ENCODE results near the gene RCOR1. TPM values are rescaled to one million over a fixed set of nuclear protein-coding genes. Genes with fewer than 3 reads are reported as not detected.
"Not testable (repeated sequence)": the region's sequence is repeated elsewhere in the genome, so short reads cannot be mapped to it uniquely, and the experiment has no call there.

Gene RCOR1
- polyA plus RNA-seq, 4 donors = 31.6 to 41.5 (median 34.5) TPM

DNA sequence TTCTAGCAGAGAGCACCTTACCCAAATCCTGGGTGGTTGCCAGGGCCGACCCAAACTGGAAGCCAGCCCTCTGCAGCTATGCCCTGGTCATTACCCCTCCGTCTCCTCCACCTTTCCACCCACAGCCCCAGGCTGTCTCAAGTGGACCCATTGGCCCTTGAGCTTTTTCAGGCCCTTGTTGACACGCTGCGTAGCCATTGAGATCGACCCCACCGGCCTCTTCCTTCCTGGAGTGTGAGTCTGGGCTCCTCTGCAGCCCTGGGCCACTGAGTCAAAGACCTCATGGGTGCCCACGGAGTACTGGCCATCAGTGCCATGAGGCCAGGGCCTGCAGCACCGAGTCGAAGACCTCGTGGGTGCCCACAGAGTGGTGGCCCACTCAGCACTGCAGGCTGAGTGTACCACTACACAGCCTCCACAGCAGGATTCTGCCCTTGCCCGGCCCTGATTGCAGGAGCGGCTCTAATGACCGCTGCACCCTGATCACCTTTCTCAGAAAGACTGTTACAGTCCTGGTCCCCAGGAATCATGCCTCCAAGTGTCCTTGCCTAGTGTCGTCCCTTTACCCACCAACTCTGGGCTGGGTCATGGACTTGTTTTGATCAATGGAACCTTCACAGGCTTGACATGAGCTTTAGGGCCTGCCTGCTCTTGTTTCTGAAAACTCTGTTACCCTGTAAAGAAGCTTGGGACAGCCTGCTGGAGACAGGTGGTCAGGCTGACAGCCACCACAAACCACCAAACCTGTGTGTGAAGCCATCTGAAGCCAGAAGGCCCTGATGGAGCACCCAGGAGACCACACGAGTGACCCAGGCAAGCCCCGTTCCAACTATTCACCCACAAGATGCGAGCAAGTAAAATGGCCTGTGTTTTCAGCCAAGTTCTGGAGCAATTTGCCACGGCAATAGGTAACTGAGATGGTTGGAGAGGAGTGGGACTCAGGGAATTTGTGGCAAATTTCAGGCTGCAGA lies 145.2 kb downstream of the RCOR1 start:
- no peak for DNase-seq (ENCODE audit: low read depth in 4 of 4, low spot score in 3 of 4)

DNA sequence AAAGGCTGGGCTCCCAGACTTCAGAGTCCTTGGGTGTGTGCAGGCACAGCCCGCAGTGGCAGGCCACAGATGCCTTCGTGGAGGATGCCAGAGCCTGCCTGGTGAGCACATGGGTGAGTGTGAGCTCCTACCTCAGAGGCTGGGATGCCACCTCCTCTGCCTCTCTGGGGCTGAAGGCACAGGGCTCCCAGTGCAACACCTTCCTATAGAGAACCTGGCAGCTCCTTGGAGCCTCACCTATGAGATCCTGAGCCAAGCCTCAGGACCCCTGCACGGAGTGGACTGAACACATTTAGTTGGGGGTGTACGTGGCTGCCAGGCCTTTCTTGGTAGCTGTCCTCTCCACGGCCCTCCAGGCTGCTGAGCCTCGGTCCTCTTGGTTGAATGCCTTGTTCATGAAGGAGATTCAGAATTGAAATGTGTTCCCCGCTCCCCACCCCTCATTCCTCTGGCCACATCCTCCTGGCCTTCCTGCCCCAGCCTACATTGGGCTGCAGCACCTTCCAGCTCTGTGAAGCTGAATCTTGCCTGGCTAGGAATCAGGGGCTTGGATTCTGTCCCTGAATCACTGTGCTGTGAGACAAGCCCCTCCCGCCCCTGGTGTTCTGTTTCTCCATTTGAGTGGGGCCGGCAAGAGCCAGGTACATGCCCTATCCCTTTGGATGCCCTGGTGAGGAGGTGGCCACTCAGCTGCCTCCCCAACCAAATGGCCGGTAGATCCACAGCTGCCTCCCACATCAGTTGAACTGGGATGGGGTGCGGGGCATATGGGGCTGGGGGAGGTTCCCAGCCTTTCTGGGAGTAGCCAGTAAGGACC lies 146.1 kb downstream of the RCOR1 start:
- DNase-seq (ENCODE audit: low read depth in 4 of 4, low spot score in 3 of 4) = no peak

DNA sequence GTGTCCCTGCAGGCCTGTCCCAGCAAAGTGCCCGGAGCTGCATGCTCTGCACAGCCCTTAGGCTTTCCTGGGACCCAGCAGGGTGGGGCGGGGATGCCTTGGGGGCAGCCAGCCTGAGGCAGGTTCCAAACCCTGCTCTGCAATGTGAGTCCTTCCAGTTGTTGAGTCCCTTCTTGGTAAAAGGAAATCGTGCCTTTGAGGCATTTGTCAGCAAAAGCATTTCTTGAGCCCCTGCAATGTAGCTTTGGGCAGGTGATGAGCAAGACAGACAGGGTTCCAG lies 146.7 kb downstream of the RCOR1 start:
- no peak for DNase-seq (ENCODE audit: low read depth in 4 of 4, low spot score in 3 of 4)

DNA sequence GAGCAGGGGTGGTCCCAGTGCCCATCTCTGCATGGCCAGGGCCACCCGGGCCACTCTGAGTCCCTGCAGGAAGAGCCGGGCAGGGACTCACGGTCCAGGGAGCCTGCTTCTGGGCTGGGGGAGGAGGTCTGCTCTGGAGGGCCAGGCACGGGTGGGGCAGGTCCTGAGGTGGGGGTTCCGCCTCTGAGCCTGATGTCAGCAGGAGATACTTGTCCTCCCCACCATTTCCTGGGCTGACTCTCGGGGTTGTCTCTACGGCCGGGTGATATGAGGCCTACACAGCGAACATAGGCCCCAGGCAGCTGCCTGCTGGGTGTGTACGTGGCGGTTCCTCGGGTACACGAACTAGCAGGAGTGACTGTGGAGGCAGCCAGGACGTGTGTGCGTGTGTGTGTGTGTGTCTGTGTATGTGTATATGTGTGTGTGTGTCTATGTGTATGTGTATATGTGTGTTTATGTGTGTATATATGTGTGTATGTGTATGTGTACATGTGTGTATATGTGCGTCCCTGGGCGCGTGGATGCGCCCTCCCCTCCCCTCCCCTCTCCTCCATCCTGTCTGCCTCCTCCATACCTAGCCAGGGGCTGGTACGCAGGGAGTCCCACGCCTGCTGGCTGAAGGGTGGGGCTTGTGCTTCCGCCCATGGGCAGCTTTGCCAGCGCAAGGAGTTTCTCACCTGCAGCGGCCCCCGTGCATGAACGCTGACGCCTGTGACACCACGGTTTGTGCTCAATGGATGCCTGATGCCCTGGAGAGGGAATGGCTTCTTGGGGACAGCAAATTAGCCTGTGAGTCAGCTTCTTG lies 154.4 kb downstream of the RCOR1 start:
- no peak for DNase-seq (ENCODE audit: low read depth in 4 of 4, low spot score in 3 of 4)

DNA sequence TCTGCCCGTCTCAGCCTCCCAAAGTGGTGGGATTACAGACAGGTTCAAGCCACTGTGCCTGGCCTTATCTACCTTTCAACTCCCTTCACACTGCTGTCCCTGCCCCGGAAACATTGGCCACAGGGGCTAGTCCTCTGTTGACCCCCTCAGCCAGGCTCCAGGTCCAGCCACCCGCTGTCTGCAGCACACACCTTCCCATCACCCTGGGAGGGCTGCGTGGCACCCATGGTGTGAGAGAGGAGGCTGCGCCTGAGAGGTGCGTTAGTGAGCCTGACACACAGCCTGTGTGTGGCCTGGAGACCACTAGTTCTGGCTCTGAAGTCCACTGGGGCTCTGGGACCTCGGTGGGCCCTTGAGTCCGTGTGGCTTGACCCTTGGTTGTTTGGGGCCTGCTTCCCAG lies 156.4 kb downstream of the RCOR1 start:
- DNase-seq (ENCODE audit: low read depth in 4 of 4, low spot score in 3 of 4) = no peak

DNA sequence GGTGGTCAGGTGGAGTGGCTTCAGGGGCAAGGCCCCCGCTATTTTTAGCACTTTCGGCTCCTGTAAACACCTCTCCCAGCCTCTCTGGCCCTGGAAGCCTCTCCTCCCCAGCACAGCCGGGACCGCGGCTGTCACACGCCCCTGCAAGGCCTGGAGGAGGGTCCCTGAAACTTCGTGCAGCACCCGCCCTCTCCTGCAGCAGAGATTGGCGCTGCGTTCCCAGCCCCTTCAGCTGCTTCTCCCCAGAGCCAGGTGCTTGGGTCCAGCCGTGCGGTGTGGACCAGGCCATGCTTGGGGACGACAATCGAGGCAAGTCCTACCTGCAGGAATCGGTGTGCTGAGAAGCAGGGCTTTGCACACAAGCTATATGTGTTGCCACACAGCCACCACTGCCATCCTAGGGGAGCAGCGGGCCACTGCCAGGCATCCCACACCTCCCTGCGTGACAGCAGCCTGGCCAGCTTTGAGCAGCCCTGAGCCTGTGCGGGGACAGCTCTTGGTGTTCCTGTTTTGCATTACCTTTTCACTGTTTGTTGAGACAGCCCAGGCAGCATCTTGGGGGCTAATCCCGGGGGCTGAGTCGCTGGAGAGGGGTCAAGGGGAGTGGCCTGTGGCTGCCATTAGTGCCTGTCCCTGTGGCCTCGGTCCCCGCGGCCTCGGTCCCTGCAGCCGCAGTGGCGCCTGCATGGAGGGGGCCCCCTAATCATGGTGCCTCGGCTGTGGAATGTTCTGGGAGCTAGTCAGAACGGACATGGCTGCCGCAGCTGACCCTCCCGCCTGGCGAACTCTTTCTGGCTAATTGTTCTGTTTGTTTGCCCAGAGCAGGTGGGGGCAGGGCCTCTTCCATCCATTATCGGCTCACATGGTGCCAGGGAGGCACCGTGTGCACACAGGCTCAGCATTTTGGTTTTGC lies 157.2 kb downstream of the RCOR1 start:
- no peak for DNase-seq (ENCODE audit: low read depth in 4 of 4, low spot score in 3 of 4)

DNA sequence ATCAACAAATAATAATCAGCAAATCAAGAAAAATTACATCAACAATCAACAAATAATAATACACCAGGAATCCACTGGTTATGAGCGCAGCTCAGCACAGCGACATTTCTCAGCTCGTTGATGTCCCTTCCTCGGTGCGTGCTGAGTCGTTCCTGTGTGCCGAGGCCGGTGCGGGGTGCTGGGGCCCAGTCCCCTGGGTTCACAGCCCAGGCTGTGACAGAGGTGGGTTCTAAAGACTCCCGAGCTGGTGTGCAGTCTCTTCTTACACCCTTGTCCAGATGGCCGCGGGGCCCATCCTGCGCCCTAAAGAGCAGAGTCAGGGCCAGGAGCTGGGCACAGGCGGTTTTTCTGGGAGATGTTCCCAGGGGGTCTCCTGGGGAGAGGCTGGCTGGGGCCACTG lies 157.9 kb downstream of the RCOR1 start:
- DNase-seq (ENCODE audit: low read depth in 4 of 4, low spot score in 3 of 4) = no peak

DNA sequence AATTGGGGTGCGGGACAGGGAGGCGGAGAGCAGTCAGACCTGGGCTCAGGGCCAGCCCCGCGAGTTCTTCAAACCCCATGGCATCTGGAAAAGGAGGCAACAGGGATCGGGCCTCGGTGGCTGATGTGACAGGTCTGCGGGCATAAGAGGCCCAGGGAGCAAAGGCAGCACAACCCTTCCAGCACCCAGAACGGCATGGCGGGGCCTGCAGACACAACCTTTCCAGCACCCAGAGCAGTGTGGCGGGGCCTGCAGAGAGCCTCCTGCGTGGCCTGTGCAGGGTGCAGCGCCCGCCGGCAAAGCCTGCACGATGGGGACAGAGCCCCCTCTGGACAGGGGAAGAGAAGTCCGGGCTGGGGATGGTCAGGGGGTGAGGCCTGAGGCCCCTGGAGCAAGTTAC lies 158.6 kb downstream of the RCOR1 start:
- no peak for DNase-seq (ENCODE audit: low read depth in 4 of 4, low spot score in 3 of 4)

DNA sequence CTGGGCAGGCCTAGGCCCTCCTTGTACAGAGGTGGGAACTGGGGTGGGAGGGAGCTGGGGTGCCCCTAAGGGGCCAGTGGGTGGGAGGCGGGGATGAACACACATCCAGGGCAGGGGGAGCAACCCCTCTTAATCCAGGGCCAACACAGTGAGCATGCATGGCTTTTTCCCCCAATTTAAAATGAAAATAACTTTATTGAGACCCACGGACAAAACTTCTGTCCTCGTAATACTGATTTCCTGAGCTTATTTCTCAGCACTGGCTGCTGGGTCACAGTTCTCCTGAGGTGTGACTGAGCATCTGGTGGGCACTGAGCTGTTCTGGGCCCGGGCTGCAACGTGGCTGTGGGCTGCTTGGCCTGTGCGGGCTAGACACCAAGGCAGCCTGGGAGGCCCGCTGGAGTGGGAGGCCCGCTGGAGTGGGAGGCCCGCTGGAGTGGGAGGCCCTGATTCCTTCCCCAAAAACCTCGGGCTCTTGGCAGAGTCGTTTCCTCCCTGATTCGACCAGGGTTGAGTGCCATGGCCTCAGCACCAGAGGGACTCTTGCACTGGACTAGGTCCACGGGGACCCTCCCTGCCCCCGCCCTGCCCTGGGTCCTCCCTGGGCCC lies 159.9 kb downstream of the RCOR1 start:
- no peak for DNase-seq (ENCODE audit: low read depth in 4 of 4, low spot score in 3 of 4)

DNA sequence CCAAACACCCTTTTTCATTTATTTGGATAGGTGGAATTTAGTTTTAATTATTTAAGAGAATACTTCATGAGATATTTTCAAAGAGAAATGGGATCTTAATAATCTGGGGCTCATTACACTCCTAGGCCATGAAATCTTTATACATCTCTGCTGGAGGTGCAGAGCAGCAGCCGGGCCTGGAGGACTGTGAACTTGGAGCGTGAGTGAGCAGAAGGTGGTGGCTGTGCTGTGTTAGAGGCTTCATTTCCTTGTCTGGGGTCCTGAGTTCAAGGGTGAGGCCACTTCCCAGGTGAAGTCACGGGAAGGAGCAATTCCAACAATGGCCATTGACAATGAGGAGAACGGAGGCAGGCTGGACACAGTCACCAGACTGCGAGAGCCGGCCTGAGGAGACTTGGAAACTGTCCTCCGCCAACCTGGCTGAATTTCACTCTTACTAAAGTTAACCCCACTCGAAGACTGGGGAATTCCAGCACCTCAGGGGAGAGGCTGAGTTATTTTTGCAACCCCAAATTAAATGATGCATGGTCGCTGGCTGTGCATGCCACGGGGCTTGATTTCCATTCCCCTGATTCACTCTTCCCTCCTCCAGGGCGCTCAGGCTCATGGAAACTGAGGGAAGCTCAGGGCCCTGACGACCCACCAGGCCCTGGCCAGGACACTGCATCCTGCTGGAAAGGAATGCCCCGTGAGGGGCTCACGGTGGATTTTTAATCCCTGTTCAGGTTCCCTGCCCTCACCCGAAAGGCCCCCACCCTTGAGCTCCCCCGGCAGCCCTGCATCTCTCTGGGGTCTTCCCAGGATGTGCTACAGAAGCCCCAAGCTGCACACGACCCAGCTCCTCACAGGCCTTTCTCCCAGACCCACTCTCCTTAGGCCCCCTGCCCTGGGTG lies 162.2 kb downstream of the RCOR1 start:
- no peak for DNase-seq (ENCODE audit: low read depth in 4 of 4, low spot score in 3 of 4)

DNA sequence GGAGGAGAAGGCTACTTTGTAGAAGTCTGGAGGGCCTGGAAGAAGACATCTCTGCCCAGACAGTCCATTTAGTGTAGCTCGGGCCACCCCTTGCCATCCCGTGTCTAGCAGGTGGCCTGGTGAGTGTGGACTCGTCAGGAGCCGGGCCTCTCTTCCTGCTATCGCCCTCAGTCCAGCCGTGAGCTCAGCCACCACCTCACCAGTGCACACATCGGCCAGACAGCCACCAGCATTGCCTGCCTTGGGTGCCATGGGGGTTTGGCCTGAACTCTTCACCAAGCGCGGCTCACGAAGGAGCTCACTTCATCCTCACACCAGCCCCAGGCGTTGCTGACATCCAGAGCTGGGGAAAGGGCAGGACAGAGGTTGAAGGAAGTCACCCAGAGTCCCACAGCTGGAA lies 165.2 kb downstream of the RCOR1 start:
- no peak for DNase-seq (ENCODE audit: low read depth in 4 of 4, low spot score in 3 of 4)

DNA sequence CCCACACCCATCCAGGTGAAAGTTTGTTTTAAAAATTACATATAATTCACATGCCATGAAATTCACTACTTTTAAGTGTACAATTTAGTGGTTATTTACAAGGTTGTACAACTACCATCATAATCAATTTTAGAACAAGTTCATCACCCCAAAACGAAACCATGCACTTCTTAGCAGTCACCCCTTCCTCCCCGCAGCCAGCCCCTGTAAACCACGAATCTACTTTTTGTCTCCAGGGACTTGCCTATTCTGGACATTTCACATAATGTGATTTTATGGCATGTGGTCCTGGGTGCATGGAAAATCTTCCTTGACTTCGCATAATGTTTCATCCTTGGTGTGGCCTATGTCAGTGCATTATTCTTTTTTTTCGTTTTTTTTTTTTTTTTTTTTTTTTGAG lies 165.6 kb downstream of the RCOR1 start:
- DNase-seq (ENCODE audit: low read depth in 4 of 4, low spot score in 3 of 4) = no peak

DNA sequence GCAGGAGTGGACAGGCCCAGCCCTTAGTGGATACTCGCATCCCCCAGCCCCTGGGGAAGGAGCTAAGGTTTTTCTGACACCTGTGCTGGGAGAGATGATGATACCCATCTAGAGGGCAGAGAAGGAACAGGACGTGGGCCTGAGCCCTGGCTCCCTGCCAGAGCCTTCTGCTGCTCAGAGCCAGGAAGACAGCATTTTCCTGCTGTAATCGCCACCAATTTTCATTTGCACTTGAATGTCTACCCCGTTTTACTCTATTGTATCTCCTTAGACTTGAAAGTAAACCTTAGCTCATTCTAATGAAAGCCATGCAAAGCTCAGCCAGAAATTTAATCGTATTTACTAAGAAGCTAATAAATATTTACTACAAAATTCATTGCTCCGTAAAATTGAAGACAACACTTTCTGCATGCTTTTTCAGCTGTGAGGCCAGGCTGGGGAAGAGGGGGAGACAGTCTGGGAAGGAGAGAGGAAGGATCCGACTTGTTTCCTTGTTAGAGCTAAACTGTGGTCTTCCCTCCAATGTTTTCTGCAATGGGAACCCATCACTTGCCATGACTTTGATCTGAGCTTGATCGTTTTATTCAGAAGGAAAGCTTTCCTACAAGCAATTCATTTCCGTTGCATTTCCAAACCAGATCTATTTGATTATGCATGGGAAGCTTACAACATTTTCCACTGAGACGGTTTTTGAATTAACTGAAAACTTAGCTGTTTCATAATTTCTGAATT lies 167.2 kb downstream of the RCOR1 start:
- no peak for DNase-seq (ENCODE audit: low read depth in 4 of 4, low spot score in 3 of 4)

DNA sequence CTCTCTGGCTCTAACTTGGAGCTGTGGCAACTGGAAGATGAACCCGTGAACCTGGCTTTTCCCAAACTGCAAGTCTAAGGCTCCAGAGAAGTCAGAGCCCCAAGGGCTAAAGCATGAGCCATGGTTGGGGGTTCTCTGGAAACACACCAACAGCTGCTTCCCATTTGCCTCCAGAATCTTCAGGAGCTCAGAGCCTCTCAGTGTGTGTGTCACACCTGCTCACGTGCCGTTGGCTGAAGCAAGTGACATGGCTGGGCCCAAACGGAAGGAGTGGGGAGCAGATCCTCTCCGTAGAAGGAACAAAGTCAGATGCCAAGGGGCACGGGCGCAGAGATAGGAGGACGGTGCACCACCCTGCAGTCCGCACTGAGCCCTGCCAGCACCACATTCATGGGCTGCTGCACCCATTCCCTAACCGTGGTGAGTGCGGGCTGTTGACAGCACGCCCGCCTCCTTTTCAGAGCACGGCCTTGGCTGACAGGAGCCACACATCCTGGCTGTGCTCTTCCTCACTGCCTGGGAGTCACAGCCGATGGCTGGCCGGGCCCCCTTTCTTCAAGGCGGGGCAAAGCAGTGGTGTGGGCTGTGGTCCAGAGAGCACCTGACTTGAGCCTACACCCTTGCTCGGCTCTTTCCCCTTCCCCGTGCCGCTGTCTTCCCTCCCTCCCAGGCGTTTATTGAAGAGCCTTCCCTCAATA lies 168.2 kb downstream of the RCOR1 start:
- no peak for DNase-seq (ENCODE audit: low read depth in 4 of 4, low spot score in 3 of 4)

DNA sequence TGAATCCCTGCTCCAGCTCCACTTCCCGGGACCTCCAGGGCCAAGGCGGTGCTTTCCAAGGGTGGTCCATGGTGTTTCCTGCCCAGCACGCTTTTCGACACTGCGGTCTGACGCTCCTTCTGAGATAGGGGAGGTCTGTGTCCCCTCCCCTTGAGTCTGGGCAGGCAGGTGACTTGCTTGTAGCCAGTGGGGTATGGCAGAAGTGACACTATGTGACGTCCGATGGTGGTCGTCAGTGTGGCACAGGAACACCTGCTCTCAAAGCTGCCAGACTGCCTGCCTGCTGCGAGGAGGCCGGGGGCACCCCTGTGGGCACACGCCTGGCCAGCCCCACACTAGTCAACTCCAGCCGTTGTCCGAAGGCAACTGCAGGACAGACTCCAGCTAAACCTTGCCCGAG lies 168.8 kb downstream of the RCOR1 start:
- DNase-seq (ENCODE audit: low read depth in 4 of 4, low spot score in 3 of 4) = no peak

DNA sequence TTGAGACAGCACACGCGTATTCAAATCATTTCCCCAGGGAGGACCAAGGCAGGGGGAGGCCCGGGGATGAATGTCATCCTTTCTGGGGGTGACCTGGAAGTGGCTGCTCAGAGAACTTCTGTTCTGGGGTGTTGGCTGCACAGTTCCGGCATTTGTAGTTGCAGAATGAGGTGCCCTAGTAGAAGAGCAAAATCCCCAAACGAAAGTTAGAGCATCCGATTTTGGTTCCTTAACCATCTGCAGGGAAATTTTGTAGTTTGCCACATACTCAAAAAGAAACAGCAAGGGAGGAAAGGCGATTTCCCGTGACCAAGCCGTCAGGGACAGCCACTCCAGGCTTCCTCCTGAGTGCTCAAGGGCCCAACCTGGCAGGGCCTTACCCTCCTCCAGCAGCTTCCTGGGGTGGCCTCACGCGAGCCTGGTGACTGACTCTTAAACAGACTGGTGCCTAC lies 171.8 kb downstream of the RCOR1 start:
- no peak for DNase-seq (ENCODE audit: low read depth in 4 of 4, low spot score in 3 of 4)

DNA sequence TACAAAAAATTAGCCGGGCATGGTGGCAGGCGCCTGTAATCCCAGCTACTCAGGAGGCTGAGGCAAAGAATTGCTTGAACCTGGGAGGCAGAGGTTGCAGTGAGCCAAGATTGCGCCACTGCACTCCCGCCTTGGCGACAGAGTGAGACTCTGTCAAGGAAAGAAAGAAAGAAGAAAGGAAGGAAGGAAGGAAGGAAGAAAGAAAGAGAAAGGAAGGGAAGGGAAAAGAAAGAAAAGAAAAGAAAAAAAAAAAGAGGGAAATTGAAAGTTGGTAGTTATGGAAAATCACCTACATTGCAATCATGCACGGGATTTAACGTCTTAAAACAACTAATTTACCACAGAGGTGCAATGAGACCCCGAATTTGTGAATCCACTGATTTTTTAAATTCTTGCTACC lies 173.3 kb downstream of the RCOR1 start:
- DNase-seq (ENCODE audit: low read depth in 4 of 4, low spot score in 3 of 4) = not testable (repeated sequence)

All from right renal pelvis (tissue), 4 donors.